ENCODE measurements around the gene TULP4. TPM values are rescaled to one million over a fixed set of nuclear protein-coding genes. Genes with fewer than 3 reads are reported as not detected.

The TULP4 gene
- total RNA-seq, 1 donor from 2014 or later, result 63.0 TPM

DNA sequence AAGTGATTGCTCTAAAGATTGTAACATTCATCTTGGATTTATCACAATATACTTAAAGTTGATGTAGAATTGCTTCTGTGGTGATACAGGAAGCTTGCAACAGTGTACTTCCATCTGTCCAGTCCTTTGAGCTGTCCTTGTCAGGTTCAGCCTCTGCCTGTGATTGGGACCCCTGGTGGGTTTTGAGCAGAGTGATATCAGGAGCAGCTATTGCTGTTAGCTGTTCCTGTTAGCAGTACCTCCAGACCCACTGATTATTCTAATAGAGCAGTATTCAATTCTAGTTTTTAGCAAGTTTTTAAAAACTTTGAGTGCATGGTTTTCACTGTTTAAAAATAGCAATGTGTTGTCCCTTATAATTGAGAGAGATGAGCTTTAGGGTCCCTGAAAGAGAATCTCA, 48.8 kb downstream of the TULP4 start:
- Mint-ChIP-seq H3K27ac (no peak overlapping the region), H3K4me3 (no peak overlapping the region), H3K4me1 (peaks cover 23% of the 10 kb centered on the region), H3K27me3 (no peaks in the 10 kb centered on the region), H3K36me3 (ENCODE audit: low read depth) (peaks cover 5% of the 10 kb centered on the region), H3K9me3 (peaks cover 3% of the 10 kb centered on the region)
- intact Hi-C loops (cut with micrococcal nuclease), result loop anchor here (2.0 kb wide), 1 partner anchor 14 kb away; no protein-coding TSS in a partner anchor
- DNase-seq, result no peak
- ChIA-PET POLR2A (no interaction called here), CTCF (no interaction called here)
- no peak for ATAC-seq (ENCODE audit: low read depth)
- TF ChIP-seq, protein P1, sequence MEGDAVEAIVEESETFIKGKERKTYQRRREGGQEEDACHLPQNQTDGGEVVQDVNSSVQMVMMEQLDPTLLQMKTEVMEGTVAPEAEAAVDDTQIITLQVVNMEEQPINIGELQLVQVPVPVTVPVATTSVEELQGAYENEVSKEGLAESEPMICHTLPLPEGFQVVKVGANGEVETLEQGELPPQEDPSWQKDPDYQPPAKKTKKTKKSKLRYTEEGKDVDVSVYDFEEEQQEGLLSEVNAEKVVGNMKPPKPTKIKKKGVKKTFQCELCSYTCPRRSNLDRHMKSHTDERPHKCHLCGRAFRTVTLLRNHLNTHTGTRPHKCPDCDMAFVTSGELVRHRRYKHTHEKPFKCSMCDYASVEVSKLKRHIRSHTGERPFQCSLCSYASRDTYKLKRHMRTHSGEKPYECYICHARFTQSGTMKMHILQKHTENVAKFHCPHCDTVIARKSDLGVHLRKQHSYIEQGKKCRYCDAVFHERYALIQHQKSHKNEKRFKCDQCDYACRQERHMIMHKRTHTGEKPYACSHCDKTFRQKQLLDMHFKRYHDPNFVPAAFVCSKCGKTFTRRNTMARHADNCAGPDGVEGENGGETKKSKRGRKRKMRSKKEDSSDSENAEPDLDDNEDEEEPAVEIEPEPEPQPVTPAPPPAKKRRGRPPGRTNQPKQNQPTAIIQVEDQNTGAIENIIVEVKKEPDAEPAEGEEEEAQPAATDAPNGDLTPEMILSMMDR (IDR thresholded peaks at IDR 0.05), result no peak

DNA sequence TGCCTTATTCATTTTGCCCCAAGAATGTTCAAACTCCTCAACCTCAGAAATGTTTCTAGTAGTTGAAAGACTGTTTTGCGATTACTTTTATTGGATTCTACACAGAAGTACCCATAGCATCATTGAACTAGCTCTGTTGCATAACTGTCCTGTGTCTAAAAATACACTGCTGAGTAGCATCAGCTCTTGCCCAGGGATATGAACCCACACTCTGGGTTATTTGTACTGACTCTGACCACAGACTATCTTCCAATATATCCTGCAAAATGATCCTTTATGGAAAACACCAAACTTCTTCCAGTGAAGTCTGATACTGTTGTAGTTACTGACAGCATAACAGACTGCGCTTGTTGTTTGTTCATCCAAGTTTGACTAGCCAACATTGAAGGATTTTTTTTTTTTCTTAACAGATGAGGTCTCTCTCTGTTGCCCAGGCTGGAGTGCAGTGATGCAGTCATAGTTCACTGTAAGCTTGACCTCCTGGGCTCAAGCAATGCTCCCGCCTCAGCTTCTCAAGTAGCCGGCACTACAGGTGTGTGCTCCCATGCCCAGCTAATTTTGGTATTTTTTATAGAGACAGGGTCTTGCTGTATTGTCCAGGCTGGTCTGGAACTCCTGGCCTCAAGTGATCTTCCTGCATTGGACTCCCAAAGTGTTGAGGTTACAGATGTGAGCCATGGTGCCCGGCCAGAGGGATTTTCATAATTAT, 49.9 kb downstream of the TULP4 start:
- intact Hi-C loops (cut with micrococcal nuclease), result loop anchor here (2.0 kb wide), 1 partner anchor 15 kb away; no protein-coding TSS in a partner anchor
- TF ChIP-seq, protein P1 (IDR thresholded peaks at IDR 0.05), result no peak
- no peaks in the 10 kb centered on the region for H3K27me3 Mint-ChIP-seq
- no peak for ATAC-seq (ENCODE audit: low read depth)
- H3K4me1 Mint-ChIP-seq, result peaks cover 18% of the 10 kb centered on the region
- H3K36me3 Mint-ChIP-seq (ENCODE audit: low read depth), result peaks cover 5% of the 10 kb centered on the region
- no peak overlapping the region for H3K4me3 Mint-ChIP-seq
- POLR2A ChIA-PET, result no interaction called here
- no peak for DNase-seq
- no peak overlapping the region for H3K27ac Mint-ChIP-seq
- CTCF ChIA-PET, result no interaction called here
- peaks cover 3% of the 10 kb centered on the region for H3K9me3 Mint-ChIP-seq

DNA sequence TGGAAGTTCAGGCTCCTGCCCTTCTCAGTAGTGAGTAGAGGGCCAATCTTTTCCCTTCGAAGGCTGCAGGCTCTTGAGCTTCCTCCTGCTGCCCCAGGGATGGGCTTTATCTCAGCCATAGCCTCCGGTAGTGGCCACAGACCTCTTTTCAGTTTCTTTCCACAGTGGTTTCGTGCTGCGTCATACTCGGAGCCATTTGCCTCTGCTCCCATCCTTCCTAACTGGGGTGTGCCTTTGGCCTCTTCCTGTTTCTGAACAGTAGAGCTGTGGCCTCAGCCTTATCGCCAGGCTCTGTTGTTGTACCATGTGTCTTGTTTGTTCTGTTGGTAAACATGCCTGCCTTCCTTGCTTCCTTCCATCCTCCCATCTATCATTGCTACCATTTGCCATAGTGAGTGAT, 54.1 kb downstream of the TULP4 start:
- TF ChIP-seq, protein P1 (IDR thresholded peaks at IDR 0.05), result no peak
- DNase-seq, result no peak
- CTCF ChIA-PET, result no interaction called here
- no peak overlapping the region for H3K27ac Mint-ChIP-seq
- no peaks in the 10 kb centered on the region for H3K27me3 Mint-ChIP-seq
- no peak for ATAC-seq (ENCODE audit: low read depth)
- H3K4me1 Mint-ChIP-seq, result peaks cover 5% of the 10 kb centered on the region
- no peak overlapping the region for H3K4me3 Mint-ChIP-seq
- peaks cover 3% of the 10 kb centered on the region for H3K9me3 Mint-ChIP-seq
- peaks cover 7% of the 10 kb centered on the region for H3K36me3 Mint-ChIP-seq (ENCODE audit: low read depth)
- intact Hi-C loops (cut with micrococcal nuclease), result no loop called here
- POLR2A ChIA-PET, result interaction anchor here (1.3 kb wide), 1 partner anchor 76 kb away, joined by 3 read pairs; no protein-coding TSS in a partner anchor

DNA sequence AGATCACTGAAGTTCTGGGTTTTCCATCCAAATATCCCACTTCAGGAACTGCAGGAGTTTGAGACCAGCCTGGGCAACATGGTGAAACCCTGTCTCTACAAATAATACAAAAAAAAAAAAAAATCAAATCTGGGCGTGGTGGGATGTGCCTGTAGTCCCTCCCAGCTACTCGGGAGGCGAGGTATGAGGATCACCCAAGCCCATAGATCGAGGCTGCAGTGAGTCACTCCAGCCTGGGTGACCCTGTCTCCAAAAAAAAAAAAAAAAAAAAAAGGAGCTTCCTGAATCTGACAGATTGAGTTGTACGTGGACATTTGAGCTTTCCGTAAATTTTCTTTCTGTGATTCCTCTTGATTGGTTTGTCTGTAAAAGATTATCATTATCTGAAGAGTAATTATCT, 55.6 kb downstream of the TULP4 start:
- intact Hi-C loops (cut with micrococcal nuclease), result no loop called here
- POLR2A ChIA-PET, result no interaction called here
- ATAC-seq (ENCODE audit: low read depth) (no peak), DNase-seq (no peak)
- H3K4me3 Mint-ChIP-seq, result no peak overlapping the region
- H3K4me1 Mint-ChIP-seq, result peaks cover 5% of the 10 kb centered on the region
- H3K9me3 Mint-ChIP-seq, result peaks cover 3% of the 10 kb centered on the region
- no peaks in the 10 kb centered on the region for H3K27me3 Mint-ChIP-seq
- H3K27ac Mint-ChIP-seq, result no peak overlapping the region
- TF ChIP-seq, protein P1 (IDR thresholded peaks at IDR 0.05), result no peak
- peaks cover 7% of the 10 kb centered on the region for H3K36me3 Mint-ChIP-seq (ENCODE audit: low read depth)
- CTCF ChIA-PET, result interaction anchor here (1.1 kb wide), 1 partner anchor 147 kb away, joined by 5 read pairs; no protein-coding TSS in a partner anchor

DNA sequence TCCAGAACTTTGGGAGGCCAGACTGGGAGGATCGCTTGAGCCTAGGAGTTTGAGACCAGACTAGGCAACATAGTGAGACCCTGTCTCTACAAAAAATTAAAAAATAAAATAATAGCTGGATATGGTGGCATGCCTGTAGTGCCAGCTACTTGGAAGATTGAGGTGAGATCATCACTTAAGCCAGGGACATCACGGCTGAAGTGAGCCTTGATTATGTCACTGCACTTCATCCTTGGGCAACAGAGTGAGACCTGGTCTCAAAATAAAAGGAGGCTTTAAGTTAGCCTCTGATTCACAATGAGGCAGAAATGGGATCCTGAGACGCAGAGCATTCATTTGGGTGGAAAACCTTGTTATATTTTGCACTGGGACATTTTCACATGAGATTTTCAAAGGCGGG, 57.0 kb downstream of the TULP4 start:
- intact Hi-C loops (cut with micrococcal nuclease), result no loop called here
- Mint-ChIP-seq H3K36me3 (ENCODE audit: low read depth) (peaks cover 7% of the 10 kb centered on the region), H3K9me3 (peaks cover 3% of the 10 kb centered on the region), H3K4me3 (no peak overlapping the region), H3K27ac (no peak overlapping the region), H3K4me1 (peaks cover 5% of the 10 kb centered on the region), H3K27me3 (no peaks in the 10 kb centered on the region)
- TF ChIP-seq, protein P1 (IDR thresholded peaks at IDR 0.05), result no peak
- DNase-seq (no peak), ATAC-seq (ENCODE audit: low read depth) (no peak)
- CTCF ChIA-PET, result no interaction called here
- POLR2A ChIA-PET, result no interaction called here

Data from activated B cell treated with CpG ODN at 0.5 μM for 24 hours (primary cell).